Islet of Langerhans (tissue), 1 donor: ENCODE measurements around the gene CTSF.
"Not testable (repeated sequence)": the region's sequence is repeated elsewhere in the genome, so short reads cannot be mapped to it uniquely, and the experiment has no call there.

Source experiments
- FAIRE-seq: peaks from one replicate; lab custom pipeline; 2011; peaks lifted over from hg19 to GRCh38; lab: Jason Lieb, UNC

CTSF gene

DNA sequence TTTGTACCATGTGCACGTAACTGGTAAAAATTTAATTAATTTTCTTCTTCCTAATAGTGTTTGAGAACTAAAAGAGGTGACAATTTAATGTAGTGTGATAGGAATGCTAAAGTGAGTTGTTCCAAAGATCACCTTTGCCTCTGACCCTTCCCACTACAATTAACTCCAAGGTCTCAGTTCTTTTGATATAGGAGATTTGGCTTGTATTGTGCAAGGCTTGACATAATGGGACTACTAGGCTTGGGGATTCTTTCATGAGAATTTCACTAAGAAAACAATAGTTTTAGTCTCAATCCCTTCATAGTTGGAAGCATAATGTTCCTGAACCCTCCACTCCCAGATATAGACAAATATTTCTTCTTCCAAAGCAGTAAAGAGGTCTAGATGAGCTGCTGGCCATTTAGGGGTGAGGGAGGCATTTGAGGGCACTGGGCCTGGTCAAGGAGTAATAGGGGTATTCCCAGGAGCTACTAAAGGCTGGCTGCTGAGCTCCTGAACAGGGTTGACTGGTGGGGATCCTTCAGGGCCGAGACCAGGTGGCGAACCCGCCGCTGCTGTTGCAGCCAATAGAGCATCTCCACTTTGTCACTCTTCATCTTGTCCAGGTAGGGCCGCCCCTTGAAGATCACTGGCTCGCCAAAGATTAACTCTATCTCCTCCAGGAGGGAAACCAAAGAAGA is 21.7 kb upstream of the CTSF start:
- FAIRE-seq, result no peak

GRCh38 chr11:66589315-66589714 is 20.9 kb upstream of the CTSF start:
- FAIRE-seq, result not testable (repeated sequence)

- no peak for FAIRE-seq
Observed at GRCh38 chr11:66586136-66586535, 17.7 kb upstream of the CTSF start.

GRCh38 chr11:66585447-66585846 is 17.0 kb upstream of the CTSF start:
- not testable (repeated sequence) for FAIRE-seq

DNA sequence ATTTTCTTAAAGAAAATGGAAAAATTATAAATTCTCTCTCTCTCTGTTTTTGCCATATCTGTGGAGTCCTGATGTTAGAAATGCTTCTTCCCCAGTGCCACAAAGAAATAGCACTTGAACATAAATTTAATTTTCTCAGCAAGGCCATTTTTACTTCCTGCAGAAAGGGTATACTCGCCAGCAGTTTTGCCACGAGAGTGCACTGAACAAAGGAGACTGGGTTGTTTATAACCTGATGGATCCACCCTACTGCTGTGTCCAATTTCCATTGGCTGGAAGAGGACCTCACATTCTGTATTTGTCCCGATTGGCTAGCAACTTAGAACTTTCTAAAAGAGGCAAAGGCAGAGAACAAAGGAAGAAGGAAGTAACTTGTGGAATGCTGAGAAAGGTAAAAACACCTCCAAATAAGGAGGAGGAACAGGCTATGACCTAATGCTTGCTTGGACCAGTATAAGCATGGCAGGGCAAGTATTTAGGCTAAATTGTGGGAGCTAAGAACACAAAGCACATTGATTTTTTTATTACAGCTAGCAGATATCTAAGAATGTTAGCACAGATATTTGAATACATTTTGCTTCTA is 14.2 kb upstream of the CTSF start:
- not testable (repeated sequence) for FAIRE-seq

DNA sequence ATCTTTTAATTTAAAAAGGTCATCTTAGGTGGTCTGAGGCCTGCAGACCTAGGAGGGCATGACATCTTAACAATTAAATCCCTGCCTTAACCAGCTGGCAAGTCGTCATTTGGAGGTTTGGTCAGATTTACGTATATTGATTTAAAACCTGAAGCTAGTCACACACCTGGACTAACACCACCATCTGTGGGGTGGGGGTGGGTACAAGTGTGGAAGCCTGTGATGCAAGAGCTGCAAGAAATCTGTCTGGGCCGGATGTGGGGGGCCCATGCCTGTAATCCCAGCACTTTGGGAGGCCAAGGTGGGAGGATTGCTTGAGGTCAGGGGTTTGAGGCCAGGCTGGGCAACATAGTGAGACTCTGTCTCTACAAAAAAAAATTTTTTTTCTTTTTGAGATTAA is 12.9 kb upstream of the CTSF start:
- FAIRE-seq, result no peak

GRCh38 chr11:66580803-66581202 is 12.4 kb upstream of the CTSF start:
- FAIRE-seq, result no peak

DNA sequence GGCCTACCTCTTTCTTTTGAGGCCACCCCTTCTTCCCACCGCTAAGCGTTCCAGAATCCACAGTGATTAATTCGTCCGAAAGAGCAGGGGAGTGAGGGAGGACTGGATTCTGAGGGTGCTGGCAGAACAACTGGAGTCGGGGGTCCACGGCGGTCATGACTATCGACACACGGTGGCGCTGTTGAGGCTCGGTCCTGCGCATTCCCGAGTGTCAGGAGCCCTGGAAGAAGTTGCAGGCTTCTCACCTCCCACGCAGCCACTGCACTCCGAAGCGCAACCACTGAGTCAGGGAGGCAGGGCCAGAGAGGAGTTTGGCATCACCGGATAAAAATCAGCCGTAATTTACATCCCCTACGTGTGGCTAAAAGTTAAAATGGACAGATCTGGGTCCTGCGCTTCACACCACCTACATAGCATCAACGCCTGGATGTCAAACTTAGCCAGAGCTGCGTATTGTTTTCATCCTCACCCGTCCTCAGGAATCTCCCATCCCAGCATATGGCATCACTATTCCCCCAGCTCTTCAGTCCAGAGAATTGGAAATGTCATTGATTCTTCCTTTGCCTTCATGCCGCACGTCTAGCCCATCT is 10.7 kb upstream of the CTSF start:
- FAIRE-seq, result no peak

GRCh38 chr11:66570850-66571180 is 2.4 kb upstream of the CTSF start:
- no peak for FAIRE-seq

- FAIRE-seq, result no peak
Observed at GRCh38 chr11:66570079-66570849, 1.9 kb upstream of the CTSF start.

- FAIRE-seq, result no peak
Observed at GRCh38 chr11:66569076-66569475, 670 bp upstream of the CTSF start.

DNA sequence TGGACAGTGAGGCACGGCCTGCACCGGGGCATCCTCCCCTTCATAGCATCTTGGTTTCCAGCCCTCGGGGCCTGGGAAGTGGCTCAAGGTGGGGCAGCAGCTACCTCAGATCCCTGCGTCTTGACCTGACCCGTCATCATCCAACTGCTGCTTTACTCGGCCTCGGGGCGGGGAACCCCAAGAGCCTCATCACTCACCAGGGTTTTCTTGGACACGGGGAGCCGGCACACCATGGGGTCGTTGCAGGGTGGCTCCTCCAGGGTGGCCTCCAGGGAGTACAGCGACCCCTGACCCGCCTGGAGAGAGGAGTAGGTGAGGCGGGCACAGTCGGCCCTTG is 651 bp downstream of the CTSF start:
- no peak for FAIRE-seq

GRCh38 chr11:66566221-66566620 is 2.2 kb downstream of the CTSF start:
- FAIRE-seq, result no peak

DNA sequence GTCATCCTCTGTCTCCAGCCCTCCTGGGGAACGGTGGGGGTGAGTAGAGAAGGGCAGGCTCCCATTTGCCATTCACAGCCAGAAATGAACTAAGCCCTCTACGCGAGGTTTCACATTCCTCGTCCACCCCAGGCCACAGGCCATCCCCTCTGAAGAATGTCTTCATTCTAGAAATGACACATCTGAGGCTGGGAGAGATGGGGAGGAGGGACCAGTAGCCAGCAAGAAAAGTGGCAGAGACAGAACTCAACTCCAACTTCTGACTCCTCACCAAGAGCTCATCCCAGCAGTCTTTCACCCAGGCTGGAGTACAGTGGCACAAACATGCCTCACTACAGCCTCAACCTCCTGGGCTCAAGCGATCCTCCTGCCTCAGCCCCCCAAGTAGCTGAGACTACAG is 3.4 kb downstream of the CTSF start:
- FAIRE-seq, result no peak

DNA sequence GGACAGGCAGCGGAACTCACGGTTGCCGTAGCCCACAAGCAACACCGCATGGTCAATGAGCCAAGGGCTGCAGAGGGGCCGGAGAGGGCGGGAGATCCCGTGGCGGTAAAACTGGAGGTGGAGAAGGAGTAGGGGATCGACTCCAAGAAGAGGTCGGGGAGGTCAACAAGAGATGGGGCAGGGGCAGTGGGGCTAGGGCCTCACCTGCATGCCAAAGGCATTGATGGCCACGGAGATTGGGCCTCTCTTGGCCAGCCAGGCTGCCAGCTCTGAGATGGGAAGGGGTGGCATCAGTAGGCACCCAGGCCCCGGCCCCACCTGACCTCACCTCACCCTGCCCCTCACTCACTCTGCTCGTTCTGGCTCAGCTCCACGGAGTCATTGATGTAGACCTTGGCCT is 3.9 kb downstream of the CTSF start:
- no peak for FAIRE-seq

DNA sequence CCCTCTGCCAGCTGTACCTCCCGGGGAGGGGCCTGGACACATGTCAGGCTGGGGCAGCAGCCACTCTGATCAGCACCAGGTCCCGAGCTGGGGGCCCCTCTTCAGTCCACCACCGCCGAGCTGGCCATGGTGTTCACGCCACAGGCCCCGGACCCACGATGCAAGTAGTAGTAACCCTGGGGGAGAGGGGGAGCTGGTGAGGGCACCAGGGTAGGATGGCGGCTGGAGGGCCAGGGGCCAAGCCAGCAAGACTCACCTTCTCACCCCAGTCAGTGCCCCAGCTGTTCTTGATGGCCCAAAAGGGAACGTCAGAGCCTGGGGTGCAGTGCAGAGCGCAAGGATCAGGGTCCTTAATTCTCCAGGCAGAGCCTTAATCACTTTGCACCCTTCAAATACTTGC is 4.6 kb downstream of the CTSF start:
- FAIRE-seq, result no peak

GRCh38 chr11:66562907-66563583 is 5.4 kb downstream of the CTSF start:
- FAIRE-seq, result no peak

GRCh38 chr11:66562275-66562674 is 6.1 kb downstream of the CTSF start:
- no peak for FAIRE-seq

DNA sequence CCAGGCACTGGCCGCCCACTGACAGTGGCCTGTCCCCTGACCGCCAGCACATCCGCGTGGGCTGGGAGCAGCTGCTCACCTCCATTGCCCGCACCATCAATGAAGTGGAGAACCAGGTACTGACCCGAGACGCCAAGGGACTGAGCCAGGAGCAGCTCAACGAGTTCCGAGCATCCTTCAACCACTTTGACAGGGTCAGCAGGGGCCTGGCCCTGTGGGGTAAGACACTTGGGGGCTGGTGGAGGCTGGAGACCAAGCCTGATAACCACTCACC is 6.5 kb downstream of the CTSF start:
- FAIRE-seq, result no peak

DNA sequence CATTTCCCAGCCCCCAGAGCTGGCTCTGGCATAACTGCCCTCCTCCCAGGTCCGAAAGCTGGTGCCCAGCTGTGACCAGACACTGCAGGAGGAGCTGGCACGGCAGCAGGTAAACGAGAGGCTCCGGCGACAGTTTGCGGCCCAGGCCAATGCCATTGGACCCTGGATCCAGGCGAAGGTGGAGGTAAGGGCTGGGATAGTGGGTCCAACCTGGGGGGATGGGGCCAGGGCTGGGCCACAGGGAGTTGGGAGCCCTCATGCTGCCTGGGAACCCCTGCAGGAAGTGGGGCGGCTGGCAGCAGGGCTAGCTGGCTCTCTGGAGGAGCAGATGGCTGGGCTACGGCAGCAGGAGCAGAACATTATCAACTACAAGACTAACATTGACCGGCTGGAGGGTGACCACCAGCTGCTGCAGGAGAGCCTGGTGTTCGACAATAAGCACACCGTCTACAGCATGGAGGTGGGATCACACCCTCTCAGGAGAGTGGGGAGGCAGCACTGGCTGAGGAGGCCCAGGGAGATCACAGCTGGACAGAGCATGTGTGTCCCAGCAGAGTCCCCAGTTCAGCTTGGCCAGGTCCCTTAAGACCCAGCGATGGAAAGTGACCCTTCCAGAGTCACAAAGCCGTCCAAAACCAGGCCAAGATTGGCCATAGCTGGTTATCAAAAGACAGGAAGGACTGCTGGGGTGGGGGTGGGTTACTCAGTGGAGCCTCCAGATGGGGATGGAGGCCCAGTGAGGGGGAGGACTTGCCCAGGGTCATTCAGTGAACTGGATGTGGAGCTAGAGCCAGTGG is 7.0 kb downstream of the CTSF start:
- no peak for FAIRE-seq

GRCh38 chr11:66559866-66560676 is 8.3 kb downstream of the CTSF start:
- no peak for FAIRE-seq
